Colonic mucosa (tissue), 4 donors: ENCODE measurements around the gene GNG7. TPM values are rescaled to one million over a fixed set of nuclear protein-coding genes. Genes with fewer than 3 reads are reported as not detected.
"Not testable (repeated sequence)": the region's sequence is repeated elsewhere in the genome, so short reads cannot be mapped to it uniquely, and the experiment has no call there.

ENCODE experiments used
- DNase-seq: peaks from one replicate; pipeline ENCODE4 v3.0.0-alpha.2; 2020
- H3K27ac ChIP-seq: fragments of 200-600 bp; one replicate; pipeline ENCODE4 v1.8.0; 2021
- H3K27me3 ChIP-seq: fragments of 200-600 bp; one replicate; pipeline ENCODE4 v1.8.0; 2021
- H3K36me3 ChIP-seq: fragments of 200-600 bp; one replicate; pipeline ENCODE4 v1.8.0; 2021
- H3K4me1 ChIP-seq: fragments of 200-600 bp; one replicate; pipeline ENCODE4 v1.8.0; 2021; ENCODE audit warnings: mild to moderate bottlenecking
- H3K4me3 ChIP-seq: fragments of 200-600 bp; one replicate; pipeline ENCODE4 v1.8.0; 2021
- H3K9ac ChIP-seq, 2 donors: one replicate each; pipeline ENCODE4 v1.7.0; 2013; ENCODE audit warnings: control low read depth in 2 of 2, low read depth in 2 of 2, low read length in 2 of 2
- H3K9me3 ChIP-seq: fragments of 200-600 bp; one replicate; pipeline ENCODE4 v1.8.0; 2021
- CTCF ChIP-seq: fragments of 200-600 bp; IDR thresholded peaks from one replicate; pipeline ENCODE4 v1.8.0; 2022; ENCODE audit warnings: antibody characterized with exemption, mild to moderate bottlenecking
- intact Hi-C: fragments of 100-400 bp; cut with DNase I; formaldehyde crosslinking; loops from one replicate; pipeline ENCODE4 v1.14.1; 2022
- total RNA-seq, 2 donors: library from RNA; stranded (reverse); fragmentation: NEBNext Ultra II Directional in 1 of 2; extraction: Animal tissue kit (Norgen Biotek cat#: 25700) in 1 of 2; gene quantifications; one replicate each; pipeline ENCODE4 v1.2.1, GENCODE V29; 2021
- donor health status: healthy.
- donor health status: DM: no; HTN: no; CAD: no.
- donor health status: DM: no; HTN: no; CAD: no.

Gene GNG7
- total RNA-seq, 2 donors from 2014 or later, result 1.5 to 3.2 TPM

- no peak for DNase-seq
- Histone ChIP-seq H3K9me3 (no peaks in the 10 kb centered on the region), H3K9ac (no peak overlapping the region), H3K27ac (no peak overlapping the region), H3K4me3 (no peak overlapping the region), H3K4me1 (no peaks in the 10 kb centered on the region), H3K36me3 (no peaks in the 10 kb centered on the region), H3K27me3 (peaks cover 19% of the 10 kb centered on the region)
- intact Hi-C loops, result no loop called here
- TF ChIP-seq CTCF, result no peak
Observed at GRCh38 chr19:2716722-2717637, 14.5 kb upstream of the GNG7 start.

GRCh38 chr19:2716275-2716650 is 13.8 kb upstream of the GNG7 start:
- Histone ChIP-seq H3K36me3 (no peaks in the 10 kb centered on the region), H3K27ac (no peak overlapping the region), H3K4me1 (no peaks in the 10 kb centered on the region), H3K9me3 (no peaks in the 10 kb centered on the region), H3K4me3 (no peak overlapping the region), H3K9ac (no peak overlapping the region), H3K27me3 (peaks cover 12% of the 10 kb centered on the region)
- intact Hi-C loops, result no loop called here
- TF ChIP-seq CTCF, result no peak
- DNase-seq, result no peak

GRCh38 chr19:2715470-2716274 is 13.2 kb upstream of the GNG7 start:
- H3K27ac ChIP-seq, result no peak overlapping the region
- H3K4me3 ChIP-seq, result no peak overlapping the region
- H3K9ac ChIP-seq, result no peak overlapping the region
- DNase-seq, result no peak
- H3K9me3 ChIP-seq, result no peaks in the 10 kb centered on the region
- peaks cover 10% of the 10 kb centered on the region for H3K27me3 ChIP-seq
- no peaks in the 10 kb centered on the region for H3K4me1 ChIP-seq
- intact Hi-C loops, result no loop called here
- no peaks in the 10 kb centered on the region for H3K36me3 ChIP-seq
- TF ChIP-seq CTCF, result no peak

- DNase-seq, result no peak
- intact Hi-C loops, result no loop called here
Observed at GRCh38 chr19:2714531-2715269, 12.2 kb upstream of the GNG7 start.

GRCh38 chr19:2714102-2714501 is 11.6 kb upstream of the GNG7 start:
- H3K27ac ChIP-seq, H3K9me3 ChIP-seq, DNase-seq, H3K27me3 ChIP-seq, H3K36me3 ChIP-seq, H3K4me3 ChIP-seq, H3K9ac ChIP-seq, H3K4me1 ChIP-seq, intact Hi-C loops: not testable (repeated sequence)

More at GRCh38 chr19:2714531-2715269, 12.2 kb upstream of the GNG7 start:
- no peak overlapping the region for H3K4me3 ChIP-seq
- no peak overlapping the region for H3K9ac ChIP-seq
- H3K9me3 ChIP-seq, result no peaks in the 10 kb centered on the region
- no peaks in the 10 kb centered on the region for H3K36me3 ChIP-seq
- peaks cover under 1% of the 10 kb centered on the region for H3K27me3 ChIP-seq
- no peak for TF ChIP-seq CTCF
- no peak overlapping the region for H3K27ac ChIP-seq
- H3K4me1 ChIP-seq, result no peaks in the 10 kb centered on the region

- DNase-seq, H3K27ac ChIP-seq, H3K9ac ChIP-seq, H3K27me3 ChIP-seq, H3K9me3 ChIP-seq, H3K36me3 ChIP-seq, H3K4me1 ChIP-seq, H3K4me3 ChIP-seq, intact Hi-C loops: not testable (repeated sequence)
Observed at GRCh38 chr19:2713170-2713569, 10.7 kb upstream of the GNG7 start.
